HepG2 (cell line): Measurements from ENCODE around the gene AGAP1. TPM values are rescaled to one million over a fixed set of nuclear protein-coding genes. Genes with fewer than 3 reads are reported as not detected.

Experiments used
- ATAC-seq: fragments of 200-7000 bp; cut with Tn5 transposase; 3 replicates; pipeline ENCODE4 v1.9.1; 2020; ENCODE audit warnings: mild to moderate bottlenecking, moderate library complexity
- BruUV-seq: library from RNA; stranded (reverse); fragments of 400-500 nt; replicated peaks from 2 replicates; lab custom pipeline; 2021; lab: Mats Ljungman, UMichigan
- CTCF ChIA-PET: fragments of 300-600 bp; formaldehyde crosslinking; extraction: SDS; loops from one replicate; lab custom pipeline; 2021; ENCODE audit warnings: low total read pairs, inconsistent platforms, low intra/inter-chr PET ratio; lab: Yijun Ruan, JAX
- POLR2A ChIA-PET: fragments of 350-600 bp; sonication (Branson Sonifier 250); formaldehyde crosslinking; loops from one replicate; lab custom pipeline; 2020; ENCODE audit warnings: antibody characterized with exemption, inconsistent platforms; lab: Yijun Ruan, JAX
- DNase-seq: peaks from one replicate; pipeline ENCODE4 v3.0.0-alpha.2; 2015; ENCODE audit warnings: low spot score
- FAIRE-seq: peaks from 3 replicates; lab custom pipeline; 2011; peaks lifted over from hg19 to GRCh38; lab: Jason Lieb, UNC
- H2AFZ ChIP-seq: one replicate; pipeline ENCODE4 v1.6.1; 2011; ENCODE audit warnings: low read length, inconsistent platforms
- H3K27ac ChIP-seq: fragments of 300-600 bp; 3 replicates; pipeline ENCODE4 v1.8.0; 2011; ENCODE audit warnings: mixed run types, mild to moderate bottlenecking, mixed read lengths, low read length, inconsistent platforms; ENCODE audit not compliant: insufficient read depth; ENCODE audit errors: extremely low read length
- H3K27me3 ChIP-seq, 2 experiments: fragments of 200-600 bp in 1 of 2; 2 replicates in 1 of 2; 3 replicates in 1 of 2; pipeline versions ENCODE4 v1.6.0 to v1.8.0; 2011; ENCODE audit warnings: low read length in 2 of 2, mild to moderate bottlenecking in 2 of 2, moderate library complexity in 2 of 2, inconsistent platforms in 1 of 2; ENCODE audit not compliant: insufficient read depth in 2 of 2, control insufficient read depth in 1 of 2
- H3K36me3 ChIP-seq, 2 experiments: fragments of 200-600 bp in 1 of 2; replicated peaks in 1 of 2; 2 replicates in 1 of 2; 3 replicates in 1 of 2; pipeline versions ENCODE4 v1.5.1 to v1.8.0; 2011; ENCODE audit warnings: low read length in 2 of 2, inconsistent platforms in 1 of 2; ENCODE audit not compliant: insufficient read depth in 2 of 2, control insufficient read depth in 1 of 2
- H3K4me1 ChIP-seq: 2 replicates; pipeline ENCODE4 v1.5.1; 2012; ENCODE audit warnings: low read length, inconsistent platforms; ENCODE audit not compliant: insufficient read depth
- H3K4me2 ChIP-seq: 2 replicates; pipeline ENCODE4 v1.6.0; 2011; ENCODE audit warnings: low read depth, low read length, inconsistent platforms
- H3K4me3 ChIP-seq, 3 experiments: fragments of 200-600 bp in 1 of 3; sonication (generic), shearing (Covaris generic) in 1 of 3; replicated peaks in 1 of 3; 2 replicates each; pipeline ENCODE4 v1.5.1; 2011 to 2016; ENCODE audit warnings: low read length in 3 of 3, inconsistent platforms in 2 of 3, low read depth in 2 of 3, mild to moderate bottlenecking in 2 of 3, control low read depth in 1 of 3, mixed read lengths in 1 of 3; ENCODE audit not compliant: insufficient read depth in 1 of 3
- H3K79me2 ChIP-seq: one replicate; pipeline ENCODE4 v1.6.1; 2011; ENCODE audit warnings: low read length, inconsistent platforms; ENCODE audit not compliant: insufficient read depth
- H3K9ac ChIP-seq: 2 replicates; pipeline ENCODE4 v1.6.0; 2011; ENCODE audit warnings: mild to moderate bottlenecking, low read depth, low read length, inconsistent platforms; ENCODE audit not compliant: insufficient read depth
- H3K9me3 ChIP-seq: 2 replicates; pipeline ENCODE4 v1.5.1; 2012; ENCODE audit warnings: mild to moderate bottlenecking, low read length
- H4K20me1 ChIP-seq: 2 replicates; pipeline ENCODE4 v1.6.0; 2011; ENCODE audit warnings: inconsistent platforms, mild to moderate bottlenecking, low read length, moderate library complexity; ENCODE audit not compliant: insufficient read depth
- CCDC6 ChIP-seq: sonication (generic); formaldehyde crosslinking; IDR thresholded peaks from 2 replicates; pipeline ENCODE4 v1.8.1; 2022; ENCODE audit warnings: mild to moderate bottlenecking, missing genetic modification reagents, moderate library complexity
- CREM ChIP-seq, 2 experiments: sonication (generic) in 1 of 2; formaldehyde crosslinking in 1 of 2; IDR thresholded peaks; 2 replicates each; pipeline versions ENCODE4 v1.4.0 to v1.6.1; 2016 to 2020; ENCODE audit warnings: antibody characterized with exemption in 1 of 2, mild to moderate bottlenecking in 1 of 2, missing genetic modification reagents in 1 of 2
- FOXM1 ChIP-seq: sonication (generic); formaldehyde crosslinking; IDR thresholded peaks from 2 replicates; pipeline ENCODE4 v1.5.0; 2020; ENCODE audit warnings: missing genetic modification reagents
- HNRNPL ChIP-seq: fragments of 200-400 bp; formaldehyde crosslinking; IDR thresholded peaks from 2 replicates; pipeline ENCODE4 v1.6.1; 2017; ENCODE audit warnings: mild to moderate bottlenecking, low read depth, low read length
- HOXA3 ChIP-seq: sonication (generic); formaldehyde crosslinking; IDR thresholded peaks from 2 replicates; pipeline ENCODE4 v1.5.0; 2020; ENCODE audit warnings: missing genetic modification reagents
- MTF2 ChIP-seq: sonication (generic); formaldehyde crosslinking; IDR thresholded peaks from 2 replicates; pipeline ENCODE4 v1.5.0; 2020; ENCODE audit warnings: missing genetic modification reagents, borderline replicate concordance
- MYC ChIP-seq: sonication (generic); formaldehyde crosslinking; IDR thresholded peaks from 2 replicates; pipeline ENCODE4 v1.9.0; 2021; ENCODE audit warnings: missing genetic modification reagents, borderline replicate concordance
- SIX1 ChIP-seq: sonication (generic); formaldehyde crosslinking; IDR thresholded peaks from 2 replicates; pipeline ENCODE4 v1.4.0; 2020; ENCODE audit warnings: missing genetic modification reagents, borderline replicate concordance
- SKI ChIP-seq: fragments of 450-650 bp; IDR thresholded peaks from one replicate; pipeline ENCODE4 v1.6.1; 2018; ENCODE audit warnings: mild to moderate bottlenecking; ENCODE audit not compliant: partially characterized antibody
- SKIL ChIP-seq: sonication (generic); formaldehyde crosslinking; IDR thresholded peaks from 2 replicates; pipeline ENCODE4 v1.8.0; 2022; ENCODE audit warnings: missing genetic modification reagents, mild to moderate bottlenecking, moderate library complexity, borderline replicate concordance
- SRSF9 ChIP-seq: fragments of 200-400 bp; formaldehyde crosslinking; IDR thresholded peaks from 2 replicates; pipeline ENCODE4 v1.6.1; 2018; ENCODE audit warnings: borderline replicate concordance, mild to moderate bottlenecking, low read depth, low read length; ENCODE audit not compliant: insufficient read depth, poor library complexity, severe bottlenecking
- UBTF ChIP-seq: sonication (generic); formaldehyde crosslinking; IDR thresholded peaks from 2 replicates; pipeline ENCODE4 v1.4.0; 2020; ENCODE audit warnings: mild to moderate bottlenecking, missing genetic modification reagents
- ZBTB1 ChIP-seq: sonication (generic); formaldehyde crosslinking; IDR thresholded peaks from 2 replicates; pipeline ENCODE4 v1.4.0; 2020; ENCODE audit warnings: missing genetic modification reagents, borderline replicate concordance
- ZFY ChIP-seq: sonication (generic); formaldehyde crosslinking; IDR thresholded peaks from 2 replicates; pipeline ENCODE4 v1.4.0; 2020; ENCODE audit warnings: missing genetic modification reagents
- ZNF441 ChIP-seq: sonication (generic); formaldehyde crosslinking; IDR thresholded peaks from 2 replicates; pipeline ENCODE4 v1.7.0; 2021; ENCODE audit warnings: missing genetic modification reagents, borderline replicate concordance
- ZNF670 ChIP-seq: sonication (generic); formaldehyde crosslinking; IDR thresholded peaks from 2 replicates; pipeline ENCODE4 v1.8.0; 2022; ENCODE audit warnings: mild to moderate bottlenecking, missing genetic modification reagents, borderline replicate concordance
- WGBS: methylation state at CpG from one replicate; pipeline ENCODE4 v1.1.6; 2017; ENCODE audit warnings: low lambda C conversion rate; 5-methylcytosine and 5-hydroxymethylcytosine counted together
- in situ Hi-C: cut with HindIII; loops from 2 replicates; pipeline ENCODE4 v1.10.0; 2017; ENCODE audit warnings: low pct_unique_long_range_greater_than_20kb; ENCODE audit not compliant: extremely low pct_ligation_motif_present
- intact Hi-C: fragments of 100-400 bp; cut with micrococcal nuclease; formaldehyde crosslinking; loops from one replicate; pipeline ENCODE4 v1.10.0; 2022; ENCODE audit not compliant: unreplicated experiment
- polyA plus RNA-seq, 8 experiments: library from polyadenylated mRNA; depleted of rRNA in 3 of 8; stranded (reverse) in 7 of 8; unstranded in 1 of 8; fragments of >200 nt; fragmentation: Illumina TruSeq in 4 of 8; extraction: Trizol in 4 of 8; gene quantifications; 2 replicates each; pipeline versions ENCODE4 v1.2.1 to v1.2.3, GENCODE V29; 2011 to 2016; ENCODE audit warnings: low read depth in 4 of 8, missing spikeins in 1 of 8, mixed read lengths in 1 of 8; ENCODE audit not compliant: insufficient read depth in 1 of 8
- total RNA-seq, 5 experiments: library from RNA; depleted of rRNA; stranded (reverse); fragments of >200 nt; fragmentation: Illumina TruSeq; extraction: Trizol; gene quantifications; 2 replicates each; pipeline ENCODE4 v1.2.3, GENCODE V29; 2016; ENCODE audit warnings: low read depth in 1 of 5

AGAP1 gene
- total and polyA plus RNA-seq, 2 of the 13 experiments (the other 11 are each of a cell fraction or from before 2014, with no cell fraction given): 21.2 to 32.7 TPM

GRCh38 chr2:235669269-235669831 is 175.5 kb downstream of the AGAP1 start (continued):
- peak; percentile 76; the same call in 1 of the 2 replicates for TF ChIP-seq UBTF (CRISPR knock-in tag)
- TF ChIP-seq SKI: peak; percentile 44
- TF ChIP-seq ZNF441 (CRISPR knock-in tag): 0 out of 2 replicates have a peak, but pooled peaks have one; percentile 32
- no peak for TF ChIP-seq ZNF670 (CRISPR knock-in tag)

GRCh38 chr2:235669983-235670962 is 176.4 kb downstream of the AGAP1 start:
- in situ Hi-C loops: no loop called here
- Histone ChIP-seq H3K9ac (peak overlapping the region; percentile 33), H3K9me3 (no peaks in the 10 kb centered on the region), H2AFZ (no peak overlapping the region), H3K27me3 (no peaks in the 10 kb centered on the region), H3K27ac (no peak overlapping the region), H3K4me1 (peaks cover 47% of the 10 kb centered on the region), H3K36me3 (no peaks in the 10 kb centered on the region), H3K79me2 (peaks cover 31% of the 10 kb centered on the region), H4K20me1 (peaks cover 49% of the 10 kb centered on the region), H3K4me3 (peak overlapping the region; percentile 63 to 82 (median 66)), H3K4me2 (peak overlapping the region; percentile 77)
- intact Hi-C loops: loop anchor here (5.0 to 10.0 kb wide), 3 partner anchors 73 to 175 kb away; partner anchors contain the start of gene AGAP1
- ATAC-seq: peak; percentile 23
- WGBS: 70% methylated on average over 43 of the region's 148 CpGs
- no peak for FAIRE-seq
- ChIA-PET POLR2A (no interaction called here), CTCF (interaction anchor here (1.5 kb wide), 1 partner anchor 75 kb away, joined by 7 read pairs; no protein-coding TSS in a partner anchor)
- BruUV-seq: no TSS peak
- no peak for DNase-seq
- TF ChIP-seq ZBTB1: no peak
- no peak for TF ChIP-seq HNRNPL
- TF ChIP-seq SKIL (CRISPR knock-in tag): no peak
- TF ChIP-seq SRSF9: no peak
- no peak for TF ChIP-seq FOXM1 (CRISPR knock-in tag)
- TF ChIP-seq HOXA3 (CRISPR knock-in tag): peak; percentile 26; the same call in 1 of the 2 replicates
- peak; percentile 58; the same call in 1 of the 2 replicates for TF ChIP-seq MYC (CRISPR knock-in tag)
- 0 out of 2 replicates have a peak, but pooled peaks have one; percentile 27 for TF ChIP-seq CCDC6 (CRISPR knock-in tag)
- TF ChIP-seq CREM (IDR thresholded peaks at IDR 0.05): no peak
- no peak for TF ChIP-seq CREM (CRISPR knock-in tag; IDR thresholded peaks at IDR 0.05)
- no peak for TF ChIP-seq SIX1 (CRISPR knock-in tag)
- TF ChIP-seq MTF2 (CRISPR knock-in tag): no peak
- peak; percentile 69 for TF ChIP-seq ZFY (CRISPR knock-in tag)
